Epidermal melanocyte (primary cell): Measurements from ENCODE around the gene CRYGD.
"Not testable (repeated sequence)": the region's sequence is repeated elsewhere in the genome, so short reads cannot be mapped to it uniquely, and the experiment has no call there.

ENCODE experiments used
- DNase-seq: peaks from one replicate; pipeline ENCODE4 v3.0.0; 2011; ENCODE audit warnings: low spot score; ENCODE audit not compliant: insufficient read length

CRYGD gene

DNA sequence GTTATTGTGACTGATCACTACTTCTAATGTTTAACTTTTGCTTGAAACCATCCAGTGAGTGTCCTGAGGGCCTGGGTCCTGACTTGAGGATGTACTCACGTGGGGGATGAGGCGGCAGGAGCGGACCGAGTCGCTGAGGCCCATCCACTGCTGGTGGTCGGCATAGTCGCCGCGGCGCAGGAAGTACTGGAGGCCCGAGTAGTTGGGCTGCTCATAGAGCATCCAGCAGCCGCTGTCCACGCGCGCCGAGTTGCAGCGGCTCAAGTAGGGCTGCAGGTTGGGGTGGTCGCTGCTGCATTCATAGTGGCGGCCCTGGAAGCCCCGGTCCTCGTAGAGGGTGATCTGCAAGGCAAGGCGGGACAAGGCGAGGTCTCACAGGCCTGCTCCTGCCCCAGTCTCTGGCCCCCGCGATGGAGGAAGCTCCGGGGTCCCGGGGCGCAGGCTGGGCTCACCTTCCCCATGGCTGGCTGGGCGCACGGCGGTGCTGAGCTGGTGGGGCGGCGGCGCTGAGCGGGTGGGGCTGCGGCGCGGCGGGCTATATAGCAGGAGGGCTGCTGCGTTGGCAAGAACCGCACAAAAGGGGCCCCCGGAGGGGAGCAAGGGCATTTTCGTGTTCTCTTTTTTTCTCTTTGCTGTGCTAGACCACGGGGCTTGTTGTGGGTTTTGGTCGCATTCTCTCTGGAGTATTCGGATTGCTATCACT is at the start of gene CRYGD:
CRYGD (minus strand) TSS at position 512 of the 703 bp plus-strand sequence; CDS start at position 461, 51 bp downstream.
- not testable (repeated sequence) for DNase-seq

DNA sequence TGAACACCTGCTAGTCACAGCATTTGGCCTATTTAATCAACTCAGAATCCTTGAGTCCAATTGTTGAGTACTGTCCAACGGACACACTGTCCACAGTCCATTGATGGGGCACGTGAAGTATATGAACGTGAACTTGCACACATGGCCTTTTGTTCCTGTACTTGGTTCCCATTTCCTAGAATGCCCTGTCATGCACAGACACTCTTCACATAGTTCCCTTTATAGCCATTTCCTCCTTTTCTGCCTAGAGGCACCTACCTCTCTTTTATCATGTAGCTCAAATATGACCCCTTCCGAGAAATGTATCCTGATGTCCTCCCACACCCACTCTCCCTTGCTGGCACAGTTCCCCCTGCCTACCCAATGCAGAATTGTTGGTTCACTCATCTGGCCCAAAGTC is 47.8 kb upstream of the CRYGD start:
- DNase-seq = no peak

DNA sequence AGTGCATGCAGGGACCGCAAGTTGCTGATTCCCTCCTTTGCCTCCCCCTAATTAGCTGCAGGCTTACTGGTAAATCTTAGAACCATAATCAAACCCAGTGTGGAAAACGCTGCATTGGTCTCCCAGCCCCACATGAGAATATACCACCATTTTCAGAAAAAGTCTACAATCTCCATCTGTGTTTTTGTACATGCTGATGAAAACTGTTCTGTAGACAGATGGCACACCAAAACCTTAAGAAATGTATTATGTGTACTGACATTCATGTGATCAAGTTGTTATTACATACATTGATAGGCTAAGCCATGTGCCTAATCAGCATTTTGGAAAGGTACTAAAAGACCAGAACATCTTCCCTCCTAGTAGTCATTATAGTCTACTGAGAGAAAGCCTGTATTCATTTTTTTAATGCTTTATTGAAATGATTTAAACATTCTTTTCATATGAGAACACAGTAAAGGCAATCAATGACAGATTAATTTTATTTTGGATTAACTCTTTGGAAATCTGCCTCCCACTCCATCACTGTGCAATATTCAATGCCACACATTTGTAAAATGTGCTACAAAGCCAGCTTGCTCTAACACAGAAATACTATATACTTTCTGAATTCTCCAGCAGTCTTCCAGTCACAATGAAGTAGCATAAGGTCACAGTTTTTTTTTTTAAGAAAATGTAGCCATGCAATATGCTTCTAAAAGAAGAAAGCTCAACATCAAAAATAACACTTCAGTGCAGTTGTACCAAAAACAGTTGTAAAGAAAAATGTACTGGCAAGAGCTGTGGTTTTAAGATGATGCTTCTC is 40.8 kb upstream of the CRYGD start:
- DNase-seq = no peak

GRCh38 chr2:208163489-208163888 is 39.2 kb upstream of the CRYGD start, which contains the start of gene CRYGA:
Gene CRYGA (minus strand): TSS chr2:208163589. CDS start chr2:208163556, 33 bp downstream.
- DNase-seq = no peak

DNA sequence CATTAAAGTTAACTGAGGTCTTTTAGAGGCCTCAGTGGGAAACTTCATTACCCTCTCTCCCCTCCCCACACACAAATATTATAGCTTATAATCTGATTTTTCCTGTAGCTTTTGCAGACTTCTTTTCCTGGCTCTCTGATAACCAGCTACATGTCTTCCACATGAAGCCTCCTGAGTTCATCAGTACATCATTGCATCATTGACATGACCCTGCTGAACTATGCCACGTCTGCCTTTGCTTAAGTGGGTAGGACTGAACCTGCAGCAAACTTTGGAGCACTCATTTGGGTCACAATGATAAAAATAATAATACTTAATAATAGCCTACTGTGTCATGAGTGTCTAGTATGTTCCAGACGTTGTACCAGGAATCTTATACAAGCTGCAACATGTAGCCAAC is 32.1 kb upstream of the CRYGD start:
- no peak for DNase-seq

DNA sequence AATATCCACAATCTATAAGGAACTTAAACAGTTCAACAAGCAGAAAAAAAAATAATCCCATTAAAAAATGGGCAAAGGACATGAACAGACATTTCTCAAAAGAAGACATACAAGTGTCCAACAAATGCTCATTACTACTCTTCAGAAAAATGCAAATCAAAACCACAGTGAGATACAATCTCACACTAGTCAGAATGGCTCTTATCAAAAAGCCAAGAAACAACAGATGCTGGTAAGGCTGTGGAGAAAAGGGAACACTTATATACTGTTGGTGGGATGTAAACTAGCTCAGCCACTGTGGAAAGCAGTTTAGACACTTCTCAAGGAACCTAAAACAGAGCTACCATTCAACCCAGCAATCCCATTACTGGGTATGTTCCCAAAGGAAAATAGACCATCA is 28.8 kb upstream of the CRYGD start:
- DNase-seq = no peak

- no peak for DNase-seq
These were observed 26.6 kb upstream of the CRYGD start for GRCh38 chr2:208150956-208151355.

DNA sequence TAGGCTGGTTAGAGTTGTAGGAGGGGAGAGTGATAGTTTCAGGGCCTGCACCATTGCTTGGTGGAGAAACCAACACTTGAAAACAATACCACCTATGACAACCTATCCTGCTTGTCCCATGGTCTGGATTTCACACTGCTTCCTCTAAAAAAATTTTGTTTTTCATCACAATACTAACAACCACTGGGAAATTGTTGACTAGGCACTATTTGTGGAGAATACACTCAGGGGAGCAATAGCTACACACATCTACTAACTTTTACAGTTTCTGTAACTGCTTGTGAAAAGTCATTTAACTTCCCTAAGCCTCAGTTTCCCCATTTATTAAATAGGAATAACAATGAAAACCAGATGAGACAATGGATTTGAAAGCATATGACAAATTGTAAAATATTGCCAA is 25.8 kb upstream of the CRYGD start:
- no peak for DNase-seq

- DNase-seq = no peak
These were observed 24.5 kb upstream of the CRYGD start for GRCh38 chr2:208148803-208149202.

GRCh38 chr2:208147759-208148158 is 23.4 kb upstream of the CRYGD start:
- no peak for DNase-seq

DNA sequence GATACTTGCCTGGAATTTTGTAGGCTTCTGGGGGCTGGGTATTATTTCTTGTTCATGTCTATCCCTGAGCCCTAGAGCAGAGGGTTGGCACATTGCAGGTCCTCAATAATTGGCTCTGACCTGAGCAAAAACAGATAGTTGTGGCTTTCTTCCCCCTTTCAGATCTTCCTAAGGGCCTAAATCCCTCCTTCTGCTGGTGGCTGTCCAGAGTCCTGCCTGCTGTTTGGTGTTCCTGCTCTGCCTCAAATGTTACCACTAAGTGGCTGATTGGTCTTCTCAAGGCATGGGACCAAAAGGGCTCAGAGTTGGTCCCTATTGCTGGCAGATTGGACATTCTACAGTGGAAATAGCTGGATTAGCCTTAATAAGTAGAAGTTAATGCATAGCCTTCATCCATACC is 22.7 kb upstream of the CRYGD start:
- DNase-seq = no peak

DNA sequence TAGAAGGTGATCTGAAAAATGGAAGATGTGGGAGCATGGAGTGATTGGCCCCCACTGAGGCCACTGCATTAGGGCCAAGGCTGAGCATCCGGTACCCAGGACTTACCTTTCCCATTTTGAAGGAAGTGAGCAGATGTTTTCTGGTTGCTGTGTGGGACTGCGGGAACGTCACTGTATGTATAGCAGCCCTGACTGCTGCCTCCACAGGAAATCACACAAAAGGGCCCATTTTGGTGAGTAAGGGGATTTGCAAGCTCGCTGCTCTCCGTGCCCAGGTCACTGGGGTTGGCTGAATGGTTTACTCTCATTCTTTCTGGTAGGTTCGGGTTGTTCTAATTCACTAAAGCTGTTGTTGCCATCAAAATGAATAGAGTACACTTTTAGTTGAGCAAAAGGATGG is 21.7 kb upstream of the CRYGD start, which contains the start of gene CRYGB:
CRYGB (minus strand) TSS at position 153 of the 400 bp plus-strand sequence; CDS start at position 115, 38 bp downstream.
- DNase-seq = no peak

DNA sequence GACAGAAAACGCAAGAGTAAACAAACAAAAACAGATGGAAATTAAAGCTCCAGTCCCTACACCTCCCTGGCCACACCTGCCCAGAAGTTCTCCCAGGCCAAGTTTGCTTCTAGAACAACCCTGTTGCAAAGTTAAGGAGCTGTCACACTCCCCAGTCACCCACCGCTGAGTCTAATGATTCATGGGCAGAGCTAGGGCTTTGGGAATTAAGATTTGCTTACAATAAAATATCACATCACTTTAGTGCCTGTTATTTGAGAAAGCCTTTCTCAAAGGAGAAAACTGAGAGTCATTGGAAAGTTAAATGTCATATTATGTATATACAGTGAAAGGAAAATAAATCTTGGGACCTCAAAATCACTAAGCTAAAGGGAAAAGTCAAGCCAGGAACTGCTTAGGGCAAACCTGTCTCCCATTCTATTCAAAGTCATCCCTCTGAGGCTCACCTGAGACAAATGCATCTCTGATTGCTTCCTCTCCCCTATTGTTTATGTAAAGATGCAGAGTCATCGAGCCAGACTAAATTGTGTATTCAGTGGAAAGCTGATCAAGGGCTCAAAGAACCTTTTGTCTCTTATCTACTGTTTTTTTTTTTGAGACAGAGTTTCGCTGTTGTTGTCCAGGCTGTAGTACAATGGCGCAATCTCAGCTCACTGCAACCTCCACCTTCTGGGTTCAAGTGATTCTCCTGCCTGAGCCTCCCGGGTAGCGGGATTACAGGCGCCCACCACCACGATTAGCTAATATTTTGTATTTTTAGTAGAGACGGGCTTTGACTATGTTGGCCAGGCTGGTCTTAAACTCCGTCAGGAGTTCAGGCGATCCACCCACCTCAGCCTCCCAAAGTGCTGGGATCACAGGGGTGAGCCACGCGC is 18.8 kb upstream of the CRYGD start:
- DNase-seq = no peak

DNA sequence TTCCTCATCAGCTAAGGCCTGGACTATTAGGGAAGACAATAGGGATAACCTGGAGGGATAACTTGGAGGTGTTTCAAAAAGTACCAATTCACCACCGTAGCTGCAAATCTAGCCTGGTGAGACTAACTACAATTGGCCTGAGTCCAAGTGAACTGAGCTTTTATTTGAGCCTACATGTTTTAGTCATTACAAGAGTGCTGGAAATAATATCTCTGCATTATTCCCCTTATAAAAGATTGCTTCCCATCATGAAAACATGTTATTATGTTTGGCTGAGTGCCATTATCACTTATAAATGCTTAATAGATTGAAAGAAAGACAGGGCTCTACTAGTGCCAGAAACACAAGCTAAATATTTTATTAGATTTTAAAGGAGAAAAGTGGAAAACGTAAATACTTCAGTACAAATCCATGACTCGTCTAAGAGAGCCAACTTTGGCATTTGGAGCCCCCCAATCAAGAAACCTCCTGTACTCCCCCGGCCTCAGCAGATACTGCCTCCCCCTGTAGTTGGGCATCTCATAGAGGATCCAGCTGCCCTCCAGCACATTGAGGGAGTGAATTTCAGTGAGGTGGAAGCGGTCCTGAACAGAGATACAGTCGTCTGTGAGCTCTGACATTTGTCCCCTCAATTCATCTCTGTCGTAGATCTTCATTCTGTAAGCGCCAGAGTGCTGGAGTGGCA is 18.1 kb upstream of the CRYGD start:
- no peak for DNase-seq

GRCh38 chr2:208139447-208139846 is 15.1 kb upstream of the CRYGD start:
- no peak for DNase-seq

- not testable (repeated sequence) for DNase-seq
These were observed 14.0 kb upstream of the CRYGD start for GRCh38 chr2:208138334-208138733.

GRCh38 chr2:208136716-208137094 is 12.4 kb upstream of the CRYGD start:
- no peak for DNase-seq

GRCh38 chr2:208135794-208136715 is 11.7 kb upstream of the CRYGD start:
- DNase-seq = no peak

GRCh38 chr2:208134928-208135586 is 10.7 kb upstream of the CRYGD start:
- no peak for DNase-seq
